Epidermal melanocyte (primary cell): ENCODE results near the gene GALNT7.
"Not testable (repeated sequence)": the region's sequence is repeated elsewhere in the genome, so short reads cannot be mapped to it uniquely, and the experiment has no call there.

Experiments used
- DNase-seq: peaks from one replicate; pipeline ENCODE4 v3.0.0; 2011; ENCODE audit warnings: low spot score; ENCODE audit not compliant: insufficient read length

Gene GALNT7, protein sequence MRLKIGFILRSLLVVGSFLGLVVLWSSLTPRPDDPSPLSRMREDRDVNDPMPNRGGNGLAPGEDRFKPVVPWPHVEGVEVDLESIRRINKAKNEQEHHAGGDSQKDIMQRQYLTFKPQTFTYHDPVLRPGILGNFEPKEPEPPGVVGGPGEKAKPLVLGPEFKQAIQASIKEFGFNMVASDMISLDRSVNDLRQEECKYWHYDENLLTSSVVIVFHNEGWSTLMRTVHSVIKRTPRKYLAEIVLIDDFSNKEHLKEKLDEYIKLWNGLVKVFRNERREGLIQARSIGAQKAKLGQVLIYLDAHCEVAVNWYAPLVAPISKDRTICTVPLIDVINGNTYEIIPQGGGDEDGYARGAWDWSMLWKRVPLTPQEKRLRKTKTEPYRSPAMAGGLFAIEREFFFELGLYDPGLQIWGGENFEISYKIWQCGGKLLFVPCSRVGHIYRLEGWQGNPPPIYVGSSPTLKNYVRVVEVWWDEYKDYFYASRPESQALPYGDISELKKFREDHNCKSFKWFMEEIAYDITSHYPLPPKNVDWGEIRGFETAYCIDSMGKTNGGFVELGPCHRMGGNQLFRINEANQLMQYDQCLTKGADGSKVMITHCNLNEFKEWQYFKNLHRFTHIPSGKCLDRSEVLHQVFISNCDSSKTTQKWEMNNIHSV

DNA sequence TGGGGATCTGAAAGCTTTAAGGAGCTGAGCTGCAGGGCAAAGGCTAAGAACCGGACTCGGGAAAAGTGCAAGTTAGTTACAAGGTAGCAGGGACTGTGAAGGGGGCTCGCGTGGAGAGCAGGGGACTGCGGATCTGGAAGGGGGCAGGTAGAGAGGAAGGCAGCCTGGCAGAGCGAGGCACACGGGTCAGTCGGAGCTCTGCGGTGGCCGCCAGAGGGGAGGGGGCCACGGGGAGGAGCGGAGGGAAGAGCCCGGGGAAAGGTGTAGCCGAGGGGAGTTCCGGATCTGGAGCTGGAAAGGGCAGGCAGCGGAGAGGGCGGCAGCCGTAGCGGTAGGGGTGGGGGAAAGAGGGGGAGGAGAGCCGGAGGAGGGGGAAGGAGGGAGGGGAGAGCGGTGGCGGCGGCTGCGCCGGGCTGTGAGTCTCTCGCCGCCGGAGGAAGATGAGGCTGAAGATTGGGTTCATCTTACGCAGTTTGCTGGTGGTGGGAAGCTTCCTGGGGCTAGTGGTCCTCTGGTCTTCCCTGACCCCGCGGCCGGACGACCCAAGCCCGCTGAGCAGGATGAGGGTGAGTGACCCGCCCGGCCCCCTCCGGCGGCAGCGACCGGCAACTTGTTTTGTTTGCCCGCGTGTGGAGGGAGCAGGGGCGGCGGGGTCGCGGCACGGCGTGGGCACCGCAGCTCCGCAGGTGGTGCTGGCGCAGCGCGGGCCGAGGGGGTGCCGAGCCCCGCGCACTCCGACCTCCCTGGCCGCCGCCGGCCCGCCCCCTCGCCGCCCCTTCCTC lies at the start of gene GALNT7:
Gene GALNT7, plus strand, starts transcription at position 416 of the 782 bp plus-strand sequence. Its CDS starts 25 bp downstream, at position 441.
- DNase-seq: peak; percentile 54

DNA sequence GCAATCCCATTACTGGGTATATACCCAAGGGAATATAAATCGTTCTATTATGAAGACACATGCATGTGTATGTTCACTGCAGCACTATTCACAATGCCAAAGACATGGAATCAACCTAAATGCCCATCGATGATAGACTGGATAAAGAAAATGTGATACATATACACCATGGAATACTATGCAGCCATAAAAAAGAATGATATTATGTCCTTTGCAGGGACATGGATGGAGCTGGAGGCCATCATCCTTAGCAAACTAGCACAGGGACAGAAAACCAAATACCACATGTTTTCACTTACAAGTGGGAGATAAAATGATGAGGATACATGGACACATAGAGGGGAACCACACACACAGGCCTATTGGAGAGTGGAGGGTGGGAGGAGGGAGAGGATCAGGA lies 49.8 kb upstream of the GALNT7 start:
- not testable (repeated sequence) for DNase-seq

DNA sequence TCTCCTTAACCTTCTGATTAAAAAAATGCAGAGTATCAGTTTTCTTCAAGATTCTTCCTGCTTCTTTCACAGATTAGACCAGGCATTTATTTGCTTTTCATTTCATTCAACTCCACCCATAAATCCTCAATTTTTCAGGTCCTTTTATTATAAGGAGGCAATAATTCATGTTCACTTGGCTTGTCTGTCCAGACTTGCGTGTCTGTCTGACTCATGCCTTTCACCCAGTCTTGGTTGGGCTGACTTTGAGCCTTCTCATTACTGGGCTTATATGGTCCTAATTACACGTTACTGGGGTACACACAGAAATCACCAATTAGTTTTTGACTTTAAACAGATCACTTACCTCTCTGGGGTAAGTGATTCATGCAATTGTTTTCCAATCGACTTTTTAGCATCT lies 48.8 kb upstream of the GALNT7 start:
- DNase-seq: no peak

DNA sequence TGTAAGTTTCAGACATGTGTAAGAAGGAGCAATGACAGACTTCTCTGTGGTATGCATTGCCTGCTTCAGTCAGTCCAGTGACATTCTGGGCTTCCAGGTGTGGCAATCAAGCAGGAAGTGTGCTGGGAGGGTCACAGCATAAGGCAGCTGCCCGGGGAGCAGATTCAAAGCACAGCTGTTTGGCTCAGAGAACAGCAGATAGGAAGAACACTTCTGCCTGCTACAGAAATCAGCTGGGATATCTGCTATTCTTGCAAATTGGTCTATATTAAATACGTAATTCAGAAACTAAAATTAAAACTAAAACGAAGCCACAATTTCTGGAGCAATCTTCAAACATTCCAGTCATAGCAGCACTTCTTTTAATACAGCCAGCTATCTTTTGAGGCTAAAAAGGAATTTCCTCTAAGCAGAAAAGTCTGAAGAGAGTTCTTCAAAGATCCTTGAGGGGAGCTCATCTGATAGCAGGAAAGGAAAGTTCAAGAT lies 47.5 kb upstream of the GALNT7 start:
- DNase-seq: no peak

DNA sequence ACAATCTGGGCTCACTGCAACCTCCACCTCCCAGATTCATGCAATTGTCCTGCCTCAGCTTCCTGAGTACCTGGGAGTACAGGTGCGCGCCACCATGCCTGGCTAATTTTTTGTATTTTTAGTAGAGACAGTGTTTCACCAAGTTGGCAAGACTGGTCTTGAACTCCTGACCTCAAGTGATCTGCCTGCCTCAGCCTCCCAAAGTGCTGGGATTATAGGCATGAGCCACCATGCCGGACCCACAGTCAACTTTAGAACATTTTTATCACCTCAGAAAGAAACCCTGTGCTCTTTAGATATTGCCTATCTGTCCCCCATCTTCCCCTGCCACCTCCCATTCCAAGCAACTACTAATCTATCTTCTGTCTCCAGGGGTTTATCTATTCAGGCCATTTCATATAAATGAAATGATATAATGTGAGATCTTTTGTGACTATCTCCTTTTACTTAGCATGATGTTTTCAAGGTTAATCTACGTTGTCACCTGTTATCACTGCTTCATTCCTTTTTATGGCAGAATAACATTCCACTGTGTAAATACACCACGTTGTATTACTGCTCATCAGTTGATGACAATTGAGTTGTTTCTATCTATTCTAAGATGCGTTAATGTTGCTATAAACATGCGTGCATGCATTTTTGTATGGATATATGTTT lies 44.3 kb upstream of the GALNT7 start:
- DNase-seq: no peak

DNA sequence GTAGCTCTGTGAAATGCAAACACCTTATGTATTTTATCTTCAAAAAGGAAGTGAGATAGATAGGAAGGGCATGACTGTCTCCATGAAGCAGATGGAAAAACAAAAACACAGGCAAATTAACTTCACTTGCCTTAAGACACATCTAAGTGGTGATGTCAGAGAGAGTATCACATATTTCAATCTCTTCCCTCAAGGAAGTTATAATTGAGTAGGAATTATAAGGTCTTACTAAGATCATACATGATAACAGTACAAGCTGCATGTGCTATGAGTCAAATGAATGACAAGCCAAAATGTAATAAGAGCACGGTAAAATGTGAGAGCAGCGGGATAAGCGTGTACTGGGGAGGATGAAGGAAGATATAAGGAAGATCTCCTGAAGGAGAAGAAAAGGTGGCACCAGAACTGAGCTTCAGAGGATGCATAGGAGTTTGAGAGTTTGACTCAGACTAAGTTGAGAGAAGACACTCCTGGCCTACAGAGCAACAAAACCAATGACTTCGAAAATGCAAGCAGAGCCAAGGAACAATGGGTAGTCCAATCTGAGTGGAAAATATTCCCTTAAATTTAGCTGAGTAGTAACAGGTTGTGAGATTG lies 43.3 kb upstream of the GALNT7 start:
- DNase-seq: no peak

DNA sequence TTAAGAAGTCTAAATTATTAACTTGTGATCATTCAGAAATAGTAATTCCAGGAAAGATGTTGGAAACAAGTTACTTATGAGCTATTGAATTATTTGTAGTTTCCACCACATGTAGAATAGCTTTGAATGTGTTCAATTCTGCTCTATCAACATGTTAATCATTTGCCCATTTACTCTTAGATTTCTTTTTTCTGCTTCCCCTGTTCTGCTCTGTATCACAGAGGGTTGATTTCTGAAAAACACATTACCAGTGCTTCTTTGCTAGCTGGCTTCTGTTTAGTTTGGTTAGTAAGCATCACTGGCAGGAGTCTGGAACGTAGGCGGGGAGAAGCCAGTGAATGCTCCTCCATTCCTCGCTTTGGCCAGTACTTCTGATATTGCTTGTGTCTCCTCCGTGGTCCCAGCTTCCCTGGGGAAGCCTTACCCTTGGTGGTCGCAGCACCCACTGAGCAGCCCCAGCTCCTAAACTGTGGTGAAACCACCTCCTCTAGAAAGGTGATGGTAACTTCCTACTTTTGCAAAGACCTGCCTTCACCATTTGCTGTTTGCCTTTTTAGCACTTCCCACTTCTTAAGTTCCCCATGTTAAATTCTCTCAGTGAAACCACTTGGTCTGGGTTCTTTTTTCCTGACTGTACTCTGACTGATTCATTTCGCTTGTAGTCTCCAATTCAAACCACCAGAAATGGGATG lies 40.3 kb upstream of the GALNT7 start:
- no peak for DNase-seq

DNA sequence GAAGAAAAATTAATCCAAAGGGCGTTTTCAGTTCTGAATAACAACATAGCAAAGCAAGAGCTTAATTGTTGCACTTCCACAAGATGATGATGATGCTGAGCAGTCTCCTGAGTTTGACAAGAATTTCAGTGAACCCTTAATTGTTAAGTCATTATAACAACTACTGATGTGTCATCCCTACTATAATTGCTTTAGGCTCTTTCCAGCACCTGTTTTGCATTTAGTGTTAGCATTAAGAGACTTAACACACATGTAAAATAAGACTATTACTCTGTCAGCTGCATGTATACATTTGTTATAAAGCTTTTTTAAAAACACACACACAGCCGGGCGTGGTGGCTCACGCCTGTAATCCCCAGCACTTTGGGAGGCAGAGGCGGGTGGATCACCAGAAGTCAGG lies 37.9 kb upstream of the GALNT7 start:
- DNase-seq: no peak

DNA sequence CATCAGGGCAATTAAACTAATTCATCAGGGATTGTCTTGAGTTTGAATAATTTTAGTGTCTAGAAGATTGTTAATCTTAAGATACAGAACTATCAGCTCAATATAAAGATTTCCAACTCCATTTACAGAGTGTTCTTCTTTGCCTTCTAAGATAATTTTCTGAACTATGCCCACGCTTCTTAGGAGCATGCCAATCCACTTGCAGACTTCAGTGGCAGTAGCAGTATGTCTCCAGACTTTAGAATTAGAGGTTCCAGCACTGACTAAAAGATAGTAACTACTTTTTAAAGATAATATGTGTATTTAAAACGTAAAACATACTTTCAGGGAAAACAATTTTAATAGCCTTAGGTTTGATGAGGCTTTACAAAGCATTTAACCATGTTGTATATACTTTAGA lies 34.2 kb upstream of the GALNT7 start:
- DNase-seq: no peak

DNA sequence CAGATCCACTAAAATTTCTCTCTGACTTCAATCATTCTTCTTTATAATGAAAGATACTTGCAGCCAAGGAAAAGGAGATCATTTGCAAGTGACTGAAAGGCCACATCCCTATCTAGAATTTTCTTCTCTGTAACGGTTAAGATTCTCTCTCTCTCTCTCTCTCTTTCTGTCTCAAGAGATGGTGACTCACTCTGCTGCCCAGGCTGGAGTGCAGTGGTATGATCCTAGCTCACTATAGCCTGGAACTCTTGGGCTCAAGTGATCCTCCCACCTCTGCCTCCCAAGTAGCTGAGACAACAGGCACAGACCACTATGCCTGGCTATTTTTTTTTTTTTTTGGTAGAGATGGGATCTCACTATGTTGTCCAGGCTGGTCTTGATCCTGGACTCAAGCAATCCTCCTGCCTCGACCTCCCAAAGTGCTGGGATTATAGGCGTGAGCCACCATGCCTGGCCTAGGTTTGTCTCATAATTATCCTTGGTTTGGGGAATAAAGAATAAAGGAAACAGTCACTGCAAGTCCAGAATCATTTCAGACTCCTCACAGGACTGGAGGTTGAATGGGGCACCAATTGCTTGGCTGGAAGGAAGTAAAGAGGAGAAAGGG lies 33.3 kb upstream of the GALNT7 start:
- DNase-seq: no peak

DNA sequence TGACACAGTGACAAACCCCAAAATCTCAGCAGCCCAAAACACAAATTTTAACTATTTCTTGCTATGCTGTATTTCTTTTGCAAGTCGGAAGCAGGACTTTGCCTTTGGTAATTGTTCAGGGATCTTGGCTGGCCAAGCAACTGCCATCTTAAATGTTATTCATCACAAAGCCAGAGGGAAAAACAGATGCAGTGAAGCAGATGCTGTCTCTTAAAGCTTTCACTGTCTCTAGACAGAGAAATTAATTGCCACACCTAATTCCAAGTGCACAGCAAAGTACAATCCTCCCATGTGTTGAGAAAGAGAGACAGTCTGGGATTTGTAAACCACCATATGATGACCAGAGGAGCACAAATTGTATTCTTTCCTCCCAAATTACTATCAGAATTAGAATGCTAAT lies 30.0 kb upstream of the GALNT7 start:
- DNase-seq: no peak

DNA sequence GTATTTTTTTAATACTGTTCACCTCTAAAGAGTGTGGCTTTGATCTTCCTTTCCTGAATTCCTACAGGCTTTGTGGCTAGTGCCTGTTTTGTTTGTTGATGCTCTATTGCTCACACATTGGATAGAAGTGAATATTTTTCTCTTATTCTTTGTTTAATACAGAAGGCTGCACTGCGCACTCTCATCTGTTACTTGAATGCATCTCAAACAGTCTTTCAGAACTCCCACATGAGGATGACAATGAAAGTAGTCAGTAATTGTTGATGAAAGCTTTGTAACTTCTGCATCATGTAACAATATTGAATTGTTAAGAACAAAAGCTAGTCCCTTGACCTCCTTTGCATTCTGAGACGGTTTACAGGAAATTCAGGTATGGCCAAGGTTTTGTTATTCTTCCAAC lies 29.1 kb upstream of the GALNT7 start:
- DNase-seq: no peak

DNA sequence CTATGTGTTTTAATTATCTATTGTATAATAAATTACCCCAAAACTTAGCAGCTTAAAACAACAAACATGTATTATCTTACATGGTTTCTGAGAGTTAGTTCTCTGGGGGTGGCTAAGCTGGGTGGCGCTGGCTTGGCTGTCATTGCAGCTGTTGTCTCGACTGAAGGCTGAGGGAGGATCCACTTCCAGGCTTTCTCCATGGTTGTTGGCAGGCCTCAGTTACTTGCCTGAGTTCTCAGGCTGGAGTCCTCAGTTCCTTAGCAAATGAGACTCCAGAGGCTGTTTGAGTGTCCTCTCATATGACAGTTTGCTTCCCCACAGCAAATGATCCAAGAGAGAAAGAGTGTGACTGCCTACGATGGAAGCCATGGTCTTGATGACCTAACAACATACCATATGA lies 23.5 kb upstream of the GALNT7 start:
- DNase-seq: no peak

DNA sequence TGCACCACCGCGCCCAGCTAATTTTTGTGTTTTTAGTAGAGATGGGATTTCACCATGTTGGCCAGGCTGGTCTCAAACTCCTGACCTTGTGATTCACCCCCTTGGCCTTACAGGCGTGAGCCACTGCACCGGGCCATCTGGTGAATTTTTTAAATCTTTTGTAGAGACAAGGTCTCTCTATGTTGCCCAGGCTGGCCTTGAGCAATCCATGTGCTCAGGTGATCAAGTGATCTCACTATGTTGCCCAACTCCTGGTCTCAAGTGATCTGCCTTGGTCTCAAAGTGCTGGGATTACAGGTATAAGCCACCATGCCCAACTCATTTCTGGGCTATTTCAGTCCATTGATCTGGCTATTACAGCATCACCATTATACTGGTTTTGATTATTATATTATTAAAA lies 22.2 kb upstream of the GALNT7 start:
- DNase-seq: no peak

DNA sequence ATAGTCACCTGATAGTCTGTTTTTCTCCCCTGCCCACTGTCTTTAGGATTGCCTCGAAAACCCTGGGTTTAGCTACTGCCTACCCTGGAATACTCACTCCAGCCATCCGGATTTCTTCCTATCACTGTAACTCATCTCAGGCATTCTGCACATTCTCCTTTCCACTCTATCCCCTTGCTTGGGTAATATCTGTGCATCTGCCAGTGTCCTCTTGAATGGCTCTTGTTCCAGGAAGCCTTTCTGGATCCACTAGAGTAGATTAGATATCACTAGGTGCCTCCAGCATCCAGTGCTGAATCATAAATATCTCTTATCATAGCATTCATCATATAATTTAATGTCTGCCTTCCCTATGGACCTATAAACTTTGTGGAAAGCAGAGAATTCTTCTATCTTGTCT lies 17.1 kb upstream of the GALNT7 start:
- no peak for DNase-seq

DNA sequence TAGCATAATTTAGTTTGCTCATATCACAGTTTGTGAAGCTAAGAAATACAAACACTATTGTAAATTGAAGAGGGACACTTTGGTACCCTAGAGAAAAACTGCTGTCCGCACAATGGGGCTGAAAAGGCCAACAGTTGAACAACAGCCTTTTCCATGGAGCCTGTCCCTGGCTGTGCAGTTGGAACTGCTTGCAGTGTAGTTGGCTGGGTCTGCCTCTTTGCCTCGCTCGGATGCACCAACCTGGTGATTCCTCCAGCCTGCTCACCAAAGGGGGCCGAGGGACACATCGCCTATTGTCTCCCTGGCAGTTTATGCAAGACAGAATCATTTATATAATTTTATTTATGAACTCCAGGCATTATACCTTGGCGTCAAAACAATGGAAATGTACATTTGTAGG lies 16.5 kb upstream of the GALNT7 start:
- no peak for DNase-seq

DNA sequence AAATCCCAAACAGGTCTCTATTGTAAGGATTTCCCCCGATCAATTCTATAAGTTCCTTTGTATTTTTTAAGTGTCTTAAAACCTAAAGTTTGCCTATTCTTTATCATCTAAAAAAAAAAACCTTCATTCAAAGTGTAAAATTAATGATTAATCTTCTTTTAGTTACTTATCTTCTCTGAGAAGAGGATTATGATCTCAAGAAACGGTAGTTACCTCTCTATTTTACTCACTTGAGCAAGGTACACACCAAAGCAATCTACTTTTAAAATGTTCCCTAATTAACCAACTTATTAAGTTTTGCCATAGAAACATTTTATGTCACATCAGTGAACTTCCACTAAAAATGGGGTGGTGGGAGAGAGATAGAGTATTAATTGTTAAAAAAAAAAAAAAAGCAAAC lies 15.2 kb upstream of the GALNT7 start:
- DNase-seq: no peak

DNA sequence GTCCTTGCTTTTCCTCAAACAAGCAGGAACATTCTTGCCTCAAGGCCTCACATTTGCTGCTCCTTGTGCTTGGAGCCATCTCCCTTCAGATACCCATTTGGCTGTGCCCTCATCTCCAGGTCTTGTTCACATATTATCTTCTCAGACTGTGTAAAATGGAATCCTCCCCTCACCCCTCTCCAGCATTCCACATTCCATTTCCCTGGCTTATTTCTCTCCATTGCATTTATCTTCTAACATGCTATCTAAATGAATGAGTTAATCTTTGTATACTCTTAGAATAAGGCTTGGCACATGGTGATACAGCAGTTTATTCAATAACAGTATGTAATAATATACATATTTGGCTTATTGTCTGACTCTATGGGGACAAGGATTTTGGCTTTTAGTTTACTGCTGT lies 8.8 kb upstream of the GALNT7 start:
- no peak for DNase-seq

DNA sequence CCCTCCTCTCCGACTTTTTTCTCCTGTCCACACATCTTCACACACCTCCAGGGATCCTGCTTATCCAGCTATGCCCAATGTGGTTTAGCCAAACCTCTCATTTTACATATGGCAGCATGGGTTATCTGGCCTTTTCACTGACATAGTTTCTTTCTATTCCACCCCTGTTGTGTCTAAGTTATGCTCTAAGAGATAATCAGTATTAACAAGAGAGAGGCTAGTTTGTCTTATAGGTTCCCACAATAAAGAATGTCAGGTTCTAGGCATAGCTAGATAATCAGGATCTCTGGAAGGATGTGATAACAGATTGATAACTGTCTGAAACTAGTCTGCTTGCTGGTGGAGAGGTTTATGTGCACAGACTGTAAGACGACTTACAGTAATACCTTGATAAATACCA lies 7.7 kb upstream of the GALNT7 start:
- DNase-seq: no peak

DNA sequence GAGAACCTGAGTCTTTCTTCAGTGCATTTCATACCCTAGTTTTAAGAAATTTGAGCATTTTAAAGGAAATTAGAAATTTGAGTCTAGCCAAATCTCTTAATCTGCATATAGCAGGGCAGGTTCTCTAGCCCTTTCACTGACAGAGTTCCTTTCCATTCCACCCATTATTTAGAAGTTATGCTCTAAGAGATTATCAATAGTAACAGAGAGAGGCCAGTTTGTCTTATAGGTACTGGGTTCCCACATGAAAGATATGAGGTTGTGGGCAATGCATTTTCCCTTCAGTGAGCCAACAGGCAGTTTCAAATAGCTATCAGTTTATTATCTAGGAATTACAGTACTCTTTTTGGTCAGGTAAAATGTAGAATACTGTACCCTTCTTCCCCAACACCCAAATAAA lies 7.3 kb upstream of the GALNT7 start:
- no peak for DNase-seq
